ENCODE results near the gene BLACAT1.
"Not testable (repeated sequence)": the region's sequence is repeated elsewhere in the genome, so short reads cannot be mapped to it uniquely, and the experiment has no call there.

The BLACAT1 gene

DNA sequence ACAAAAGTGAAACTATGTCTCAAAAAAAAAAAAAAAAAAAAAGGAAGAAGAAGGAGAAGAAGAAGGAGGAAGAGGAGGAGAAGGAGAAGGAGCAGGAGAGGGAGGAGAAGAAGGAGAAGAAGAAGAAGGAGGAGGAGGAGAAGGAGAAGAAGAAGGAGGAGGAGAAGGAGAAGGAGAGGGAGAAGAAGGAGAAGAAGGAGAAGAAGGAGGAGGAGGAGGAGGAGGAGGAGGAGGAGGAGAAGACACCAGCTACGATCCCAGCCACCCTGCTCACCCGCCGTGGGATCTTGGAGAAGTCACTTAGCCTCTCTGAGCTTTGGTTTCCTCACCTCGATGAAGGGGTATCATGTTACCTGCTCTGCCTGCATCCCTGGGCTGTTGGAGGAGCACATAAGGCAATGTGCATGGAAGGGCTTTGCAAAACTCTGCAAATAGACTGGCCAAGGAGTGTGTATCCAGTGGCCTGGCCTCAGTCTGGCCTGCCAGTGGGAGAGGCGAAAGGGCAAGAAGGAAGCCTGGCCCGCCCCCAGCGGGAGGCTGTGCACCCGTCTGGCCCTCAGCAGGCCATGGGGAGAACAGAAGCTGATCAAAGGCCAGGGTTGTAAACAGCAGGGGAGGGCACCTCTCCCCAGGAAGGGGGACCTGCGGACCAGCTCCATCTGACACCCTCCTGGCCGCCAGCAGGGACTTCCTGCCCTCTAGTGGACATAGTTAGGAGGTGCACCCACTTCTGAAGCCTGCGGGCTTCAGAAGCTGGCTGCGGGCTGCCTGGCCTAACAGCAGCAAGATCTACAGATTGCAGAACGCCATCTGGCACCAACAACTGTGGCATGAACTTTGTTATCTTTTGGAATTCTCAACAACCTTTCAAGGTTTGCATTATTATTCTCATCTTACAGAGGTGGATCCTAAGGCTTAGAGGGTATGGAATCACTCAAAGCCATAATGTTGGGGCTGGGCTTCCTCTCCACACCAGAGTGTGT is 29.4 kb upstream of the BLACAT1 start:
- Histone ChIP-seq H3K27me3 (ENCODE audit: control insufficient read depth, insufficient read depth, low read length) (no peaks in the 10 kb centered on the region), H3K36me3 (ENCODE audit: control insufficient read depth, insufficient read depth, low read length) (no peaks in the 10 kb centered on the region), H3K9ac (no peak overlapping the region), H2AFZ (no peak overlapping the region), H3K4me3 (ENCODE audit: low read depth, low read length) (no peak overlapping the region), H3K27ac (no peak overlapping the region), H3K4me2 (ENCODE audit: low read length) (no peak overlapping the region), H3K4me1 (peaks cover 13% of the 10 kb centered on the region), H3K79me2 (no peaks in the 10 kb centered on the region), H3K9me3 (ENCODE audit: control insufficient read depth, low read length) (no peaks in the 10 kb centered on the region)
- TF ChIP-seq, protein P1, sequence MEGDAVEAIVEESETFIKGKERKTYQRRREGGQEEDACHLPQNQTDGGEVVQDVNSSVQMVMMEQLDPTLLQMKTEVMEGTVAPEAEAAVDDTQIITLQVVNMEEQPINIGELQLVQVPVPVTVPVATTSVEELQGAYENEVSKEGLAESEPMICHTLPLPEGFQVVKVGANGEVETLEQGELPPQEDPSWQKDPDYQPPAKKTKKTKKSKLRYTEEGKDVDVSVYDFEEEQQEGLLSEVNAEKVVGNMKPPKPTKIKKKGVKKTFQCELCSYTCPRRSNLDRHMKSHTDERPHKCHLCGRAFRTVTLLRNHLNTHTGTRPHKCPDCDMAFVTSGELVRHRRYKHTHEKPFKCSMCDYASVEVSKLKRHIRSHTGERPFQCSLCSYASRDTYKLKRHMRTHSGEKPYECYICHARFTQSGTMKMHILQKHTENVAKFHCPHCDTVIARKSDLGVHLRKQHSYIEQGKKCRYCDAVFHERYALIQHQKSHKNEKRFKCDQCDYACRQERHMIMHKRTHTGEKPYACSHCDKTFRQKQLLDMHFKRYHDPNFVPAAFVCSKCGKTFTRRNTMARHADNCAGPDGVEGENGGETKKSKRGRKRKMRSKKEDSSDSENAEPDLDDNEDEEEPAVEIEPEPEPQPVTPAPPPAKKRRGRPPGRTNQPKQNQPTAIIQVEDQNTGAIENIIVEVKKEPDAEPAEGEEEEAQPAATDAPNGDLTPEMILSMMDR (IDR thresholded peaks at IDR 0.05), result peak; percentile 93

DNA sequence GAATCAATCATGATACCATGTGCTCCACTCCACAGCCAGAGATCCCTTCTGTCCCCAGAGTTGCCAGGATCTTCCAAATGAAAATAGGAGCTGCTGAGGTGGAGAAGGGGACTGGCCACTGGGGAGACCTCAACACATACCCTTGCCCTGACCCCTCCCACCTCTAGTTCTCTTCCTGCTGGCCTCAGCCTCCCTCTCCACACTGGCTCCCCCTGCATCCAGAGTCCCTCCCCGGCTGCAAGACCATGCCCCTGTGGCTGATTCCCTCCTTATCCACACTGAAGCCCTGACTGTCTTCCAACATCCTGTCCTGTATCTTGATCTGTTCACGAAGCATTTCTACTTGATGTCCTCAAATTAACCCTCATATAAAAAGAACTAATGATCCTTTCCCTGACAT is 27.5 kb upstream of the BLACAT1 start:
- Histone ChIP-seq H3K27me3 (ENCODE audit: control insufficient read depth, insufficient read depth, low read length) (no peaks in the 10 kb centered on the region), H3K27ac (no peak overlapping the region), H3K36me3 (ENCODE audit: control insufficient read depth, insufficient read depth, low read length) (no peaks in the 10 kb centered on the region), H2AFZ (no peak overlapping the region), H3K4me1 (peaks cover 10% of the 10 kb centered on the region), H3K9ac (no peak overlapping the region), H3K79me2 (no peaks in the 10 kb centered on the region), H3K9me3 (ENCODE audit: control insufficient read depth, low read length) (no peaks in the 10 kb centered on the region), H3K4me2 (ENCODE audit: low read length) (no peak overlapping the region), H3K4me3 (ENCODE audit: low read depth, low read length) (no peak overlapping the region)
- TF ChIP-seq, protein P1 (IDR thresholded peaks at IDR 0.05), result no peak

DNA sequence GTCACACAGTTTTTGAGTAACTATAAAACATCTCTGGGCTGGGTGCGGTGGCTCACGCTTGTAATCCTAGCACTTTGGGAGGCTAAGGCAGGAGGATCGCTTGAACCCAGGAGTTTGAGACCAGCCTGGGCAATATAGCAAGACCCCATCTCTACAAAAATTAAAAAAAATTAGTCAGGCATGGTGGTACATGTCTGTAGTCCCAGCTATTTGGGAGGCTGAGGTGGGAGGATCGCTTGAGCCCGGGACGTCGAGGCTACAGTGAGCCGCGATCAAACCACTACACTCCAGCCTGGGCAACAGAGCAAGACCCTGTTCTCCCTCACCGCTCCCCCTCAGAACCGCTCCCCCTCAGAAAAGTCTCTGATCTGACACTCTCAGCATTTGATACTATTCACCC is 26.7 kb upstream of the BLACAT1 start:
- not testable (repeated sequence) for H2AFZ ChIP-seq; H3K27me3 ChIP-seq (ENCODE audit: control insufficient read depth, insufficient read depth, low read length); H3K4me2 ChIP-seq (ENCODE audit: low read length); H3K27ac ChIP-seq; H3K9me3 ChIP-seq (ENCODE audit: control insufficient read depth, low read length); H3K36me3 ChIP-seq (ENCODE audit: control insufficient read depth, insufficient read depth, low read length); H3K9ac ChIP-seq; H3K79me2 ChIP-seq; H3K4me3 ChIP-seq (ENCODE audit: low read depth, low read length); H3K4me1 ChIP-seq

DNA sequence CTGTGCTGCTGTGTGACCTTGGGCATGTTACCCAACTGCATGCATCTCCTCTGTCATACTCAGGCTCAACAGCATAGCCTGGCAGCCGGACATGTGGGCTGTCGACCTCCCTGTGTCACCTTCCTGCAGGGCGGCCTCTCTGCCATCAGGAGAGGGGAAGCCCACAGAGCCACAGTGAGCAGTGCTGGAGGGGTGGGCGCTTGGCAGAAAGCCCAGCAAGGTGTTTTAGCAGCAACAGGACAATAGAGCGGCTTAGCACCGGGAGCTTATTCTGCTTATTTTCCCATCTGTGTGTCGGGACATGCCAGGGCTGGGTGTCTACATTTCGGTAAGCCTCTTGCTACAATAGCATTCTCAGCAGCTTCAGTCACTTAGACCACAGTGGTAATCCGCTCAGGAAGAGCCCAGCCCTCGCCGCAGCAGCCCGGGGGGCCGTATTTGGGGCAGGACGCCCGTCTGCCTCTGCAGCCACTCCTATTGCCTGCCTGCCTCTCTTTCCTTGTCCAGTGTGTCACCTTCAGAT is 25.8 kb upstream of the BLACAT1 start:
- no peaks in the 10 kb centered on the region for H3K27me3 ChIP-seq (ENCODE audit: control insufficient read depth, insufficient read depth, low read length)

DNA sequence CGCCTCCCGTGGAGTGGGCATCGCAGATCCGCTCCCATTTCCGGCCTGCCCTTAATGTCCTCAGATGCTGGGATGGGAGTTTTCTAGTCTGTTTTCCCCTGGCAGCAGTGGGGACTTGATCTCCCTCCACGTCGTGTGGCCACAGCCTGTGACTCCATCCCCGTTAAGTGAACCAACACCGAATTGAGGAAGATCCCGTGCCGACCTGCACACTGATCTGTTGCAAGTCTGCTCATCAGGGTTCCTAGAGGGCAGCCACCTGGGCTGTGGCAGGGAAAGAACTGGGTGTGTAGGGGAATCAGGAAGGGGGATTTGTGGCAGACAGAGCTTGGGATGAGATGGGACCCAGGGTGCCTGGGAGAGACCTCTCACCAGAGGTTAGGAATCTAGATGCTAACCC is 25.4 kb upstream of the BLACAT1 start:
- Histone ChIP-seq H3K9ac (no peak overlapping the region), H3K4me2 (ENCODE audit: low read length) (no peak overlapping the region), H3K9me3 (ENCODE audit: control insufficient read depth, low read length) (no peaks in the 10 kb centered on the region), H3K79me2 (no peaks in the 10 kb centered on the region), H3K27ac (no peak overlapping the region), H3K4me1 (peaks cover 9% of the 10 kb centered on the region), H2AFZ (no peak overlapping the region), H3K36me3 (ENCODE audit: control insufficient read depth, insufficient read depth, low read length) (no peaks in the 10 kb centered on the region), H3K4me3 (ENCODE audit: low read depth, low read length) (no peak overlapping the region), H3K27me3 (ENCODE audit: control insufficient read depth, insufficient read depth, low read length) (no peaks in the 10 kb centered on the region)
- TF ChIP-seq, protein P1 (IDR thresholded peaks at IDR 0.05), result no peak

More for the DNA sequence above, 25.8 kb upstream of the BLACAT1 start:
- Histone ChIP-seq H3K4me1 (peaks cover 10% of the 10 kb centered on the region), H3K27ac (no peak overlapping the region), H3K4me2 (ENCODE audit: low read length) (no peak overlapping the region), H3K79me2 (no peaks in the 10 kb centered on the region), H3K4me3 (ENCODE audit: low read depth, low read length) (no peak overlapping the region), H3K9ac (no peak overlapping the region), H3K9me3 (ENCODE audit: control insufficient read depth, low read length) (no peaks in the 10 kb centered on the region), H3K36me3 (ENCODE audit: control insufficient read depth, insufficient read depth, low read length) (no peaks in the 10 kb centered on the region), H2AFZ (no peak overlapping the region)
- TF ChIP-seq, protein P1 (IDR thresholded peaks at IDR 0.05), result no peak
